Measurements from ENCODE around the gene DLL3. TPM values are rescaled to one million over a fixed set of nuclear protein-coding genes. Genes with fewer than 3 reads are reported as not detected.
A peak's percentile ranks its signal among the peaks of the same experiment; 100 is the strongest.

DLL3 gene
- total RNA-seq, 1 experiment from 2014 or later: 0.72 TPM

- no peak for DNase-seq (ENCODE audit: low read depth)
These were observed 18.7 kb downstream of the DLL3 start for GRCh38 chr19:39517432-39517831.

- no peak for DNase-seq (ENCODE audit: low read depth)
These were observed 19.7 kb downstream of the DLL3 start for GRCh38 chr19:39518458-39518857.

DNA sequence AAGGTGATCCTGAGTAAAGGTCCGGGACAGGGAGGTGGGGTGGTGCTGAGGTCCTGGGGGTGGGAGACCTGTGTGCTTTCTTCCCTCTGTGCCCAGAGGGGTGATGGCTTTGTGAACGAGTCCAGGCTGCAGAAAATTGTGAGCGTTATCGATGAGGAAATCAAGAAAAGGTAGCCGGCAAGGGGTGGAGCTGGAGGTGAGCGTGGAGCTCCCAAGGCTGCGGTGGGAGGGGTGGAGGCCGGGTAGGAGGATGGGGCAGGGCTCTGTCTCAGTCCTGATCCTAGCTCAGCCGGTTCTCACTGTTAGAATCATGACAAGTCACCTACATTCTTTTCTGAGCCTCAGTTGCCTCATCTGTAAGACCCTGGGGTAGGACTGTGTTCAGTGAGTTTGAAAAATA lies 20.2 kb downstream of the DLL3 start:
- no peak for DNase-seq (ENCODE audit: low read depth)

- DNase-seq (ENCODE audit: low read depth): no peak
These were observed 22.1 kb downstream of the DLL3 start for GRCh38 chr19:39520541-39521484.

GRCh38 chr19:39524495-39524894 lies 25.7 kb downstream of the DLL3 start:
- DNase-seq (ENCODE audit: low read depth): no peak

DNA sequence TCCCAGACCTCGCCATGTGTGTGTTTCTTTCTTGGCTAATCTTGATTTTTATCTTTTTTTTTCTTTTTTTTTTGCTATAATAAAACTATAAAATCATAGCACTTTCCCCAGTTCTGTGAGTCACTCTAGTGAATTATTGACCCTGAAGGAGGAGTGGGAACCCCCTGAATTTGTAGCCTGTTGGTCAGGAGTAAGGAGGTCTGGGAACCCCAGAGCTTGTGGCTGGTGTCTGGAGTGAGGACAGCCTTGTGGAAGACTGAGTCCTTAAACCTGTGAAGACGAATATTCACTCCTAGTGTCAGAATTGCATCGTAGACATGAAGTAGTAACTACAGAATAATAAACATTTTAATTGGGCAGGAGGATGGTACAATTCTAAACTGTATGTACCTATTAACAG lies 26.5 kb downstream of the DLL3 start:
- no peak for DNase-seq (ENCODE audit: low read depth)

DNA sequence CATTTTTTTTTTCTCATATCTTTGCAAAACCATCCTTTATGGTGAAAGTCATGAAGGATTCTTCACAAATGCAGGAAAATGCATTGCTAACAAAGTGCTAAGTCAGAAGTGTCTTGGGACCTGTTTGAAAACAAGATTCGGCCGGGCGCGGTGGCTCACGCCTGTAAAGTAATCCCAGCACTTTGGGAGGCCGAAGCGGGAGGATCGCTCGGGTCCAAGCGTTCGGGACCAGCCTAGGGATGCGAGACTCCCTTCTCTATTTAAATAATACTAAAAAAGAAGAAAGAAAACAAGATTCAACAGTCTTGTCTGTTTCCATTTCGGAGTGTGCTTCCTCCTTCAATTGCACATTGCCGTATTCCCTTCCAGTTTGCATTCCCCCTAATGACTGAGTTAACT lies 33.1 kb downstream of the DLL3 start:
- no peak for DNase-seq (ENCODE audit: low read depth)

GRCh38 chr19:39532233-39533002 lies 33.7 kb downstream of the DLL3 start, which contains the start of gene EID2B:
Gene EID2B (minus strand): TSS chr19:39532852. CDS start chr19:39532802, 50 bp downstream.
- DNase-seq (ENCODE audit: low read depth): peak; percentile 92

GRCh38 chr19:39533003-39533512 lies 34.3 kb downstream of the DLL3 start:
- no peak for DNase-seq (ENCODE audit: low read depth)

DNA sequence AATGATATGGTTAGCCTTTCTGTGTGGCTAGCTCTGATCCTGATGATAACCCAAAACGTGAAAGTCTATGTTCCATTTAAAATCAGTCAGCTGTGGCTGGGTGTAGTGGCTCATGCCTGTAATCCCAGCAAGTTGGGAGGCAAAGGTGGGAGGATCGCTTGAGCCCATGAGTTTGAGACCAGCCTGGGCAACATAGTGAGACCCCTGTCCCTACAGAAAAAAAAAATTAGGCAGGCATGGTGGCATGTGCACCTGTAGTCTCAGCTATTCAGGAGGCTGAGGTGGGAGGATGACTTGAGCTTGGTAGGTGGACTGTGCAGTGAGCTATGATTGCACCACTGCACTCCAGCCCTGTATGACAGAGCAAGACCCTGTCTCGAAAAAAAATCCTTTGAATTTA lies 35.0 kb downstream of the DLL3 start:
- no peak for DNase-seq (ENCODE audit: low read depth)

- DNase-seq (ENCODE audit: low read depth): peak; percentile 29
These were observed 40.4 kb downstream of the DLL3 start for GRCh38 chr19:39539165-39539517.

- DNase-seq (ENCODE audit: low read depth): peak; percentile 91
These were observed 41.0 kb downstream of the DLL3 start, which contains the start of gene EID2 for GRCh38 chr19:39539518-39540332. Gene EID2 (minus strand): TSS chr19:39540161. CDS start chr19:39540079, 82 bp downstream.

DNA sequence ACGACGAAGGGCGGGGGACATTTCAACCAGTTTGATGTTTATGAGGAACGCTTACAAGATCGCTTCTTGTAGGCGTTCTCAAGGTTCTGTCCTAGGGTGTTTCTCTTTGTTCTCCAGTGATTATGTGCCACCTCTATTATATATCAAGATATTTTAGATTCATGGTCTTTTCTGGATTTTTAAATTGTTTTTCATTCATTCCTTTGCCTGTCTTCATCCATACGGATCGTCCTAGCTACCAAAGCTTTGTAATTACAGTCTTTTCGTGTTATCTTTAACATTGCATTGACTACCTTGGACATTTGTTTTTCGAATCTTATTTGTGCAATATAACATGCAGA lies 41.6 kb downstream of the DLL3 start:
- DNase-seq (ENCODE audit: low read depth): no peak

GRCh38 chr19:39542206-39542605 lies 43.5 kb downstream of the DLL3 start:
- DNase-seq (ENCODE audit: low read depth): no peak

DNA sequence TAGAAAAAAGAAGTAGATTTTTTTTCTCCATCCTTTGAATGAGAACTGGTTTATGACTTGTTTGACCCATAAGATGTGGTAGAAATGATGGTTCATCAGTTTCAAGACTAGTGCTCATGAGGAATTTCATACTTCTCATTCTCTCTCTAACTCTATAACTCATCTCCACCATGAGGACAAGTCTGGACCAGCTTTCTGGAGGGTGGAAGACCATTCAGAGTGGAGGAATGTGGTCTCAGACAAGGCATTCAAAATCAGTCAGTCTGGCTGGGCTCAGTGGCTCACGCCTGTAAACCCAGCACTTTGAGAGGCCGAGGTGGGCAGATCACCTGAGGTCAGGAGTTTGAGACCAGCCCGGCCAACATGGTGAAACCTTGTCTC lies 44.7 kb downstream of the DLL3 start:
- no peak for DNase-seq (ENCODE audit: low read depth)

DNA sequence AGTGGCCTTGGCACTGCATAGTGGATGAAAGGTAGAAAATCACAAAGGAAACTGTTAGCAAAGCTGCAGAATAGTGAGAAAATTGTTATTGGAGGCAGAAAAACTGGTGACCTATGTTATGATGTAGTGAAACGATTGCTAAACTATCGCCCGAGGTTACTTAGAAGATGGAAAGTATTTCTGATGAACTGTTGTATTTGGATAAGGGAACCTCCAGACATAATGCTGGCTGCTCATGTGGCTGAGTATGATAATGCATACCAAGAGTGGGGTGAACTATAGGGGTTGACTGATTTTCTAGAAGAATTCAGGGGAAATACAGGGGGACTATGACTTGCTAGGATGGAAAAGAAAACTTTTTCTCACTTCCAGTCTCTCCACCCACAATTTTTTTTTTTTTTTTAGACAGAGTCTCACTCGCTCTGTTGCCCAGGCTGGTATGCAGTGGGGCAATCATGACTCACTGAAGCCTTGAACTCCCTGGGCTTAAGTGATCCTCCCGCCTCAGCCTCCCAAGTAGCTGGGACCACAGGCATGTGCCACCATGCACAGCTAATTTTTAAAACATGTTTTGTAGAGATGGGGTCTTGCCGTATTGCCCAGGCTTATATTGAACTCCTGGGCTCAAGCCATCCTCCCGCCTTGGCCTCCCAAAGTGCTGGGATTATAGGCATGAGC lies 45.6 kb downstream of the DLL3 start:
- DNase-seq (ENCODE audit: low read depth): peak; percentile 60

DNA sequence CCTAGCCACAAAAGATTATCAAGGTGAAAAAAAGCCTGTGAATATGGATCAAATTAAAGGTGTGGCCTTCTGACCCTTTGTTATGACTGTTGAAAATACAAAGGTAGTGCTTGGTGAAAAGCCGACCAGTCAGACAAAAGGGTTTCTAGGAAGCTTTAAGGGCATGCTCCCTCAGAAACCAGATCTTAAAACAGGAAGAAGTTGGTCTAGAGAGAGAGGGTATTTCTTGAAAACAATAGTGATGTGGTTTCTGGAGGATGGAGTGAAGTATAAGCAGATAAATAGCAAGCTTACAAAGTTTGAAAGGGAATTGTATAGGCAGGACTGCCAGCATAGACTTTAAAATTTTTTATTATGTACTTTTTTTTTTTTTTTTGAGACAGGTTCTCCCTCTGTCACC lies 46.2 kb downstream of the DLL3 start:
- DNase-seq (ENCODE audit: low read depth): no peak

- DNase-seq (ENCODE audit: low read depth): peak; percentile 39
These were observed 47.9 kb downstream of the DLL3 start for GRCh38 chr19:39546599-39546998.

GRCh38 chr19:39550197-39550596 lies 51.5 kb downstream of the DLL3 start:
- DNase-seq (ENCODE audit: low read depth): no peak

DNA sequence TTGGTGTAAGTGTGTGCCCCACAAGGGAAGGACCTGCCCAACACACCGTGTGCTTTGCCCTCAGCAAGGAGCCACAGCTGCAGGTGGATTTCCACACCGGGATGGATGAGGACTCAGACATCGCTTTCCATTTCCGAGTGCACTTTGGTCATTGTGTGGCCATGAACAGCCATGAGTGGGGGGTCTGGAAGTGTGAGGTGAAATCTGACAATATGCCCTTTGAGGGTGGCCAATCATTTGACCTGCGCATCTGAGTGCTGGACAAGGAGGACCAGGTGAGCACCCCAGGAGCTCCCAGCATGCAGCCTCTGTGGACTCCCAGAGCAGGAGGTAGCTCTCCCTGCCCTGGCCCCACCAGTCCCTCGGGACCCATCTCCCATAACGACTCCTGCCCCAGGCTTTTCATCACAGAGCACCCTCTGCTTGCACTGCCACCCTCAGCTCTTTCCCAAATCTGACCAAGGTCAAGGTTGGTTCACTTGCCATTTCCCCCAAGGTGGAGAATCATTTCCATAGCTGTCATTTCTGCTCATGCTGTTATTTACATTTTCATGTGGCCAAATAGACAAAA lies 54.4 kb downstream of the DLL3 start:
- no peak for DNase-seq (ENCODE audit: low read depth)

All from RPMI7951 (cell line).